Calu3 (cell line): ENCODE measurements around the gene CACNB4. TPM values are rescaled to one million over a fixed set of nuclear protein-coding genes. Genes with fewer than 3 reads are reported as not detected.
"Not testable (repeated sequence)": the region's sequence is repeated elsewhere in the genome, so short reads cannot be mapped to it uniquely, and the experiment has no call there.

Experiments used
- BruUV-seq: library from RNA; stranded (reverse); fragments of 400-500 nt; replicated peaks from 2 replicates; lab custom pipeline; 2021; lab: Mats Ljungman, UMichigan
- CTCF ChIA-PET: fragments of 300-600 bp; sonication (Branson Sonifier 250); formaldehyde crosslinking; loops from one replicate; lab custom pipeline; 2022; ENCODE audit warnings: antibody characterized with exemption; lab: Charles Lee
- DNase-seq: peaks from one replicate; pipeline ENCODE4 v3.0.0; 2022
- H3K27ac Mint-ChIP-seq: one replicate; pipeline ENCODE4 v1.8.0; 2022; ENCODE audit warnings: mixed read lengths; ENCODE audit not compliant: unreplicated experiment
- H3K27me3 Mint-ChIP-seq: one replicate; pipeline ENCODE4 v1.8.0; 2022; ENCODE audit warnings: mixed read lengths; ENCODE audit not compliant: unreplicated experiment
- H3K36me3 Mint-ChIP-seq: one replicate; pipeline ENCODE4 v1.8.0; 2022; ENCODE audit warnings: mild to moderate bottlenecking, moderate library complexity, mixed read lengths; ENCODE audit not compliant: insufficient read depth, unreplicated experiment
- H3K4me1 Mint-ChIP-seq: one replicate; pipeline ENCODE4 v1.8.0; 2022; ENCODE audit warnings: mild to moderate bottlenecking, low read depth, mixed read lengths; ENCODE audit not compliant: unreplicated experiment
- H3K4me3 Mint-ChIP-seq: one replicate; pipeline ENCODE4 v1.8.0; 2022; ENCODE audit warnings: mild to moderate bottlenecking, low read depth, moderate library complexity, mixed read lengths; ENCODE audit not compliant: unreplicated experiment
- H3K9me3 Mint-ChIP-seq: one replicate; pipeline ENCODE4 v1.8.0; 2022; ENCODE audit warnings: low read depth, mixed read lengths; ENCODE audit not compliant: unreplicated experiment
- intact Hi-C: fragments of 100-400 bp; cut with micrococcal nuclease; formaldehyde crosslinking; loops from one replicate; pipeline ENCODE4 v1.10.0; 2022; ENCODE audit not compliant: unreplicated experiment
- total RNA-seq: library from RNA; stranded (reverse); gene quantifications from 2 replicates; pipeline ENCODE4 v1.2.3, GENCODE V29; 2022
- TF ChIP-seq, protein P1 (sequence below): fragments of 200-600 bp; IDR thresholded peaks from one replicate; pipeline ENCODE4 v1.8.0; 2022; ENCODE audit warnings: antibody characterized with exemption; ENCODE audit not compliant: unreplicated experiment

Gene CACNB4
- total RNA-seq, 1 experiment from 2014 or later, result 0.33 TPM

DNA sequence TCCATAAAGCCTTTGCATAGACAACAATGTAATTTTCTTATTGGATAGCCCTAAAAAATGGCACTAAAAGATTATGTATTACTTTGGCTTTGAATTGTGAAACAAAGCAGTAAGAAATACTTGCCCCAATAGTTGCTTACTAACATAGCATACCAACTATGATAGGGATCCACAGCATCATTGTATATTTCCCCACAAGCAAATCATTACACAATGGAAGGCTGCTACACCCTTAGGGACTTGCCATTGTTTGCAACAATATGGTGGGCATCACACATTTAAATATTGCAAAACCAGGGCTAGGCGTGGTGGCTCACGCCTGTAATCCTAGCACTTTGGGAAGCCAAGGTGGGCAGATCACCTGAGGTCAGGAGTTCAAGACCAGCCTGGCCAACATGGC lies 74.4 kb downstream of the CACNB4 start:
- intact Hi-C loops, result no loop called here
- TF ChIP-seq, protein P1, sequence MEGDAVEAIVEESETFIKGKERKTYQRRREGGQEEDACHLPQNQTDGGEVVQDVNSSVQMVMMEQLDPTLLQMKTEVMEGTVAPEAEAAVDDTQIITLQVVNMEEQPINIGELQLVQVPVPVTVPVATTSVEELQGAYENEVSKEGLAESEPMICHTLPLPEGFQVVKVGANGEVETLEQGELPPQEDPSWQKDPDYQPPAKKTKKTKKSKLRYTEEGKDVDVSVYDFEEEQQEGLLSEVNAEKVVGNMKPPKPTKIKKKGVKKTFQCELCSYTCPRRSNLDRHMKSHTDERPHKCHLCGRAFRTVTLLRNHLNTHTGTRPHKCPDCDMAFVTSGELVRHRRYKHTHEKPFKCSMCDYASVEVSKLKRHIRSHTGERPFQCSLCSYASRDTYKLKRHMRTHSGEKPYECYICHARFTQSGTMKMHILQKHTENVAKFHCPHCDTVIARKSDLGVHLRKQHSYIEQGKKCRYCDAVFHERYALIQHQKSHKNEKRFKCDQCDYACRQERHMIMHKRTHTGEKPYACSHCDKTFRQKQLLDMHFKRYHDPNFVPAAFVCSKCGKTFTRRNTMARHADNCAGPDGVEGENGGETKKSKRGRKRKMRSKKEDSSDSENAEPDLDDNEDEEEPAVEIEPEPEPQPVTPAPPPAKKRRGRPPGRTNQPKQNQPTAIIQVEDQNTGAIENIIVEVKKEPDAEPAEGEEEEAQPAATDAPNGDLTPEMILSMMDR, result no peak
- no peak for DNase-seq
- no peak overlapping the region for H3K4me3 Mint-ChIP-seq
- CTCF ChIA-PET, result interaction anchor here (0.6 kb wide), 1 partner anchor 294 kb away, joined by 4 read pairs; no protein-coding TSS in a partner anchor
- peaks cover 6% of the 10 kb centered on the region for H3K36me3 Mint-ChIP-seq
- no TSS peak for BruUV-seq
- H3K4me1 Mint-ChIP-seq, result peaks cover 13% of the 10 kb centered on the region
- H3K27ac Mint-ChIP-seq, result no peak overlapping the region
- H3K9me3 Mint-ChIP-seq, result no peaks in the 10 kb centered on the region
- peaks cover 38% of the 10 kb centered on the region for H3K27me3 Mint-ChIP-seq

DNA sequence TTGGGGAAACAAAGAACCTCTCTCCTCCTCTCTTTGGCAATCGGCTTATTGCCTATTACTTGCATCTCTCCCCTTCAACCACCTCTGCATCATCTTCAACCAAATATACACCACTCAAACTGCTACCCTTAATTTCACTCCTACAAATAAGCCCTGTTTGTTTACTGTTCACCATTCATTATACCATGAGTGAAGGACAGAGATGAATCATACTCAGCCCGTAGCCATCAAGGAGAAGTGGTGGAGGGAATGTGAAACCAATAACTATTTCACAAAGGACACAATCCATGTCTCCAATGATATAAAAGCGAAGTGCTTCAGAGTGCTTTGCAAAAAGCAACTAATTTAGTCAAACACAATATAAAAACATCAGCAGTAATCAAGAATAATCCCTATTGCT lies 76.8 kb downstream of the CACNB4 start:
- Mint-ChIP-seq H3K27me3 (peaks cover 48% of the 10 kb centered on the region), H3K4me3 (no peak overlapping the region), H3K9me3 (no peaks in the 10 kb centered on the region), H3K27ac (no peak overlapping the region), H3K4me1 (peaks cover 13% of the 10 kb centered on the region), H3K36me3 (peaks cover 6% of the 10 kb centered on the region)
- intact Hi-C loops, result no loop called here
- BruUV-seq, result no TSS peak
- TF ChIP-seq, protein P1, result no peak
- no peak for DNase-seq
- CTCF ChIA-PET, result no interaction called here

DNA sequence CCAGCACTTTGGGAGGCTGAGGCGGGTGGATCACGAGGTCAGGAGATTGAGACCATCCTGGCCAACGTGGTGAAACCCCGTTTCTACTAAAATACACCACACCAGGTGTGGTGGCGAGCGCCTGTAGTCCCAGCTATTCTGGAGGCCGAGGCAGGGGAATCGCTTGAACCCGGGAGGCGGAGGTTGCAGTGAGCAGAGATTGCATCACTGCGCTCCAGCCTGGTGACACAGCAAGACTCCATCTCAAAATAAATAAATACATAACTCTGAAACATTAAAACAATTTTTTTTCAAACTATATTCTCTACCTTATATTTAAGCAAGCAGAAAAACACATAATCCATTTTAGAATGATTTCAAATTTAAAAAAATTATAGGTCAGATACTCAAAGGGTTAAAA lies 77.8 kb downstream of the CACNB4 start:
- intact Hi-C loops, H3K9me3 Mint-ChIP-seq, CTCF ChIA-PET, H3K36me3 Mint-ChIP-seq, DNase-seq, H3K27ac Mint-ChIP-seq, H3K4me3 Mint-ChIP-seq, BruUV-seq, H3K4me1 Mint-ChIP-seq: not testable (repeated sequence)
- H3K27me3 Mint-ChIP-seq, result peaks cover 48% of the 10 kb centered on the region

DNA sequence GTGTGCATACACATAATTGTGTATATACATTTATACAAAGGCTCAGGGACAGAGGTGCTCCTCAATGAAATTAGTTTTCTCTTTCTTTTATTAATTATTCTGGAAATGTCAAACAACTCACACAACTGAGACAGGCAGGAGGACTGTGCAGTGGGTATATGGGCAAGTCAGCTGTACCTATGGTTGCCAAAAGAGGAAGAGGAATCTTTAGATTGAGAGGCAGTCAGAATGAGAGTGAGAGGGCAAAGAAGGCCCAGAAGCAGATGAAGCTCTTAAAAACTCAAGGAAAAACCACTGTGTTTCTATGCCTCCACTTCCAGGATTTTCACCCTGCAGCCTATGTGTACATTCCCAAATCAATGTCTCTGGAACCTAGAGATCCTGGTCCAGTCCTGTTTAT lies 79.1 kb downstream of the CACNB4 start:
- H3K9me3 Mint-ChIP-seq, result no peaks in the 10 kb centered on the region
- intact Hi-C loops, result no loop called here
- H3K27ac Mint-ChIP-seq, result no peak overlapping the region
- no peak overlapping the region for H3K4me3 Mint-ChIP-seq
- H3K36me3 Mint-ChIP-seq, result no peaks in the 10 kb centered on the region
- CTCF ChIA-PET, result no interaction called here
- no peak for DNase-seq
- TF ChIP-seq, protein P1, result no peak
- no peaks in the 10 kb centered on the region for H3K4me1 Mint-ChIP-seq
- BruUV-seq, result no TSS peak
- peaks cover 48% of the 10 kb centered on the region for H3K27me3 Mint-ChIP-seq
